IMR-90 (cell line): Measurements from ENCODE around the gene PSMD14. TPM values are rescaled to one million over a fixed set of nuclear protein-coding genes. Genes with fewer than 3 reads are reported as not detected.

ENCODE experiments used
- ATAC-seq: fragments of 200-7000 bp; cut with Tn5 transposase; 2 replicates; pipeline ENCODE4 v1.9.1; 2020; ENCODE audit warnings: low read depth, mild to moderate bottlenecking, moderate library complexity
- BruUV-seq: library from RNA; stranded (reverse); fragments of 400-500 nt; replicated peaks from 2 replicates; lab custom pipeline; 2021; lab: Mats Ljungman, UMichigan
- CTCF ChIA-PET: fragments of 300-600 bp; formaldehyde crosslinking; extraction: SDS; loops from one replicate; lab custom pipeline; 2021; ENCODE audit warnings: antibody characterized with exemption; lab: Yijun Ruan, JAX
- POLR2A ChIA-PET: fragments of 300-600 bp; sonication (Branson Sonifier 250); formaldehyde crosslinking; loops from one replicate; lab custom pipeline; 2022; ENCODE audit warnings: antibody characterized with exemption; ENCODE audit not compliant: unreplicated experiment; lab: Charles Lee
- DNase-seq: peaks from one replicate; pipeline ENCODE4 v3.0.0; 2013
- H2AFZ ChIP-seq: replicated peaks from 2 replicates; pipeline ENCODE3; 2013; ENCODE audit warnings: low read length, mild to moderate bottlenecking; ENCODE audit not compliant: poor library complexity
- H2AK5ac ChIP-seq: 2 replicates; pipeline ENCODE4 v1.6.1; 2013; ENCODE audit warnings: low read depth, low read length, inconsistent platforms
- H2AK9ac ChIP-seq: replicated peaks from 2 replicates; pipeline ENCODE3; 2013; ENCODE audit warnings: mild to moderate bottlenecking, low read depth, low read length, moderate library complexity; ENCODE audit not compliant: poor library complexity
- H2BK120ac ChIP-seq: 2 replicates; pipeline ENCODE4 v1.6.1; 2013; ENCODE audit warnings: low read depth, low read length, inconsistent platforms
- H2BK15ac ChIP-seq: 3 replicates; pipeline ENCODE4 v1.6.1; 2013; ENCODE audit warnings: low read depth, low read length, inconsistent platforms
- H2BK20ac ChIP-seq: 2 replicates; pipeline ENCODE4 v1.6.1; 2013; ENCODE audit warnings: low read depth, mild to moderate bottlenecking, inconsistent platforms, low read length, moderate library complexity
- H2BK5ac ChIP-seq: 2 replicates; pipeline ENCODE4 v1.6.1; 2013; ENCODE audit warnings: mild to moderate bottlenecking, low read depth, low read length, inconsistent platforms; ENCODE audit not compliant: poor library complexity, severe bottlenecking
- H3K14ac ChIP-seq: replicated peaks from 2 replicates; pipeline ENCODE4 v1.6.1; 2013; ENCODE audit warnings: low read depth, low read length, inconsistent platforms
- H3K18ac ChIP-seq: 2 replicates; pipeline ENCODE4 v1.6.1; 2013; ENCODE audit warnings: low read depth, low read length, control low read depth
- H3K23ac ChIP-seq: 2 replicates; pipeline ENCODE4 v1.6.1; 2013; ENCODE audit warnings: low read depth, low read length, inconsistent platforms
- H3K27ac ChIP-seq: 2 replicates; pipeline ENCODE4 v1.5.1; 2013; ENCODE audit warnings: mild to moderate bottlenecking, control low read depth, low read length; ENCODE audit not compliant: insufficient read depth
- H3K27me3 ChIP-seq: 2 replicates; pipeline ENCODE4 v1.6.1; 2013; ENCODE audit warnings: low read length; ENCODE audit not compliant: control insufficient read depth, insufficient read depth
- H3K36me3 ChIP-seq: 2 replicates; pipeline ENCODE4 v1.6.1; 2013; ENCODE audit warnings: low read length, mixed read lengths; ENCODE audit not compliant: control insufficient read depth, insufficient read depth
- H3K4ac ChIP-seq: 2 replicates; pipeline ENCODE4 v1.6.1; 2013; ENCODE audit warnings: low read depth, low read length, inconsistent platforms
- H3K4me1 ChIP-seq: 2 replicates; pipeline ENCODE4 v1.6.1; 2013; ENCODE audit warnings: low read length, mixed read lengths; ENCODE audit not compliant: control insufficient read depth, insufficient read depth
- H3K4me2 ChIP-seq: 2 replicates; pipeline ENCODE4 v1.6.1; 2013; ENCODE audit warnings: low read depth, mild to moderate bottlenecking, control low read depth, low read length, moderate library complexity
- H3K4me3 ChIP-seq: 2 replicates; pipeline ENCODE4 v1.5.1; 2013; ENCODE audit warnings: low read depth, mild to moderate bottlenecking, control low read depth, low read length, moderate library complexity; ENCODE audit not compliant: insufficient read depth
- H3K56ac ChIP-seq: 2 replicates; pipeline ENCODE4 v1.6.1; 2013; ENCODE audit warnings: low read length, inconsistent platforms; ENCODE audit not compliant: insufficient read depth; ENCODE audit errors: extremely low read depth
- H3K79me1 ChIP-seq, 2 experiments: 2 replicates each; pipeline ENCODE4 v1.6.1; 2013; ENCODE audit warnings: low read length in 2 of 2, inconsistent platforms in 1 of 2, low read depth in 1 of 2
- H3K9ac ChIP-seq: 2 replicates; pipeline ENCODE4 v1.6.1; 2013; ENCODE audit warnings: low read depth, low read length, control low read depth
- H3K9me1 ChIP-seq: 2 replicates; pipeline ENCODE4 v1.6.1; 2013; ENCODE audit warnings: low read length, inconsistent platforms; ENCODE audit not compliant: insufficient read depth
- H3K9me3 ChIP-seq: 2 replicates; pipeline ENCODE4 v1.6.1; 2013; ENCODE audit warnings: low read length; ENCODE audit not compliant: control insufficient read depth, insufficient read depth
- H4K20me1 ChIP-seq: 2 replicates; pipeline ENCODE4 v1.6.1; 2013; ENCODE audit warnings: low read length, inconsistent platforms; ENCODE audit not compliant: insufficient read depth
- H4K5ac ChIP-seq: 2 replicates; pipeline ENCODE4 v1.6.1; 2013; ENCODE audit warnings: mild to moderate bottlenecking, low read depth, low read length, control low read depth
- H4K8ac ChIP-seq, 2 experiments: 2 replicates each; pipeline ENCODE4 v1.6.1; 2013; ENCODE audit warnings: low read depth in 2 of 2, low read length in 2 of 2, control low read depth in 1 of 2, inconsistent platforms in 1 of 2
- H4K91ac ChIP-seq: 2 replicates; pipeline ENCODE4 v1.6.1; 2013; ENCODE audit warnings: low read depth, low read length, inconsistent platforms; ENCODE audit not compliant: insufficient read depth
- BHLHE40 ChIP-seq: fragments of 150-350 bp; IDR thresholded peaks from 2 replicates; pipeline ENCODE4 v1.6.1; 2016; ENCODE audit warnings: mild to moderate bottlenecking, low read depth, low read length
- CEBPB ChIP-seq: IDR thresholded peaks from 2 replicates; pipeline ENCODE4 v1.6.1; 2012; ENCODE audit warnings: low read depth, low read length, improper control_type of control experiment
- CHD1 ChIP-seq: IDR thresholded peaks from 2 replicates; pipeline ENCODE4 v1.6.1; 2012; ENCODE audit warnings: low read depth, low read length, improper control_type of control experiment
- FOS ChIP-seq: fragments of 150-350 bp; IDR thresholded peaks from 2 replicates; pipeline ENCODE4 v1.6.1; 2016; ENCODE audit warnings: low read depth, low read length
- MAFK ChIP-seq: IDR thresholded peaks from 2 replicates; pipeline ENCODE4 v1.6.1; 2012; ENCODE audit warnings: low read depth, low read length, improper control_type of control experiment
- MAZ ChIP-seq: IDR thresholded peaks from 2 replicates; pipeline ENCODE4 v1.6.1; 2012; ENCODE audit warnings: low read depth, mild to moderate bottlenecking, low read length, improper control_type of control experiment, moderate library complexity, borderline replicate concordance
- MXI1 ChIP-seq: IDR thresholded peaks from 2 replicates; pipeline ENCODE4 v1.6.1; 2012; ENCODE audit warnings: low read depth, mild to moderate bottlenecking, low read length, moderate library complexity, borderline replicate concordance
- NFE2L2 ChIP-seq: fragments of 150-350 bp; IDR thresholded peaks from 2 replicates; pipeline ENCODE4 v1.6.1; 2016; ENCODE audit warnings: low read depth, mild to moderate bottlenecking, low read length
- POLR2A ChIP-seq: IDR thresholded peaks from 2 replicates; pipeline ENCODE4 v1.6.1; 2012; ENCODE audit warnings: mild to moderate bottlenecking, low read depth, low read length
- RAD21 ChIP-seq: IDR thresholded peaks from 2 replicates; pipeline ENCODE4 v1.6.1; 2012; ENCODE audit warnings: low read length, improper control_type of control experiment
- RCOR1 ChIP-seq: IDR thresholded peaks from 2 replicates; pipeline ENCODE4 v1.6.1; 2012; ENCODE audit warnings: mild to moderate bottlenecking, low read length, improper control_type of control experiment; ENCODE audit not compliant: insufficient replicate concordance
- RFX5 ChIP-seq: IDR thresholded peaks from 2 replicates; pipeline ENCODE4 v1.8.0; 2012; ENCODE audit warnings: low read depth, mild to moderate bottlenecking, low read length, moderate library complexity
- SMC3 ChIP-seq: fragments of 150-350 bp; IDR thresholded peaks from 2 replicates; pipeline ENCODE4 v1.6.1; 2016; ENCODE audit warnings: low read depth, mild to moderate bottlenecking, antibody characterized with exemption, low read length, moderate library complexity
- WGBS, 2 experiments: methylation state at CpG; one replicate each; pipeline versions ENCODE4 v1.1.5 to v1.1.7; 2013; ENCODE audit warnings: missing lambda C conversion rate in 2 of 2; ENCODE audit not compliant: insufficient read length in 1 of 2; ENCODE audit errors: extremely low coverage in 2 of 2; 5-methylcytosine and 5-hydroxymethylcytosine counted together
- dilution Hi-C: fragments of 300-500 bp; cut with HindIII; formaldehyde crosslinking; loops from one replicate; pipeline ENCODE4 v1.14.3; 2018; ENCODE audit warnings: low sequenced_read_pairs; ENCODE audit not compliant: unreplicated experiment
- in situ Hi-C: fragments of 300-500 bp; cut with MboI; formaldehyde crosslinking; loops from 3 replicates; pipeline ENCODE4 v1.14.3; 2019; ENCODE audit warnings: low sequenced_read_pairs, inconsistent platforms, mixed read lengths
- intact Hi-C: fragments of 100-400 bp; cut with micrococcal nuclease; formaldehyde crosslinking; loops from 2 replicates; pipeline ENCODE4 v1.10.0; 2022
- polyA plus RNA-seq, 3 experiments: library from polyadenylated mRNA; depleted of rRNA; stranded (reverse); fragments of >200 nt; gene quantifications; 2 replicates each; pipeline ENCODE4 v1.2.3, GENCODE V29; 2012; ENCODE audit warnings: low replicate concordance in 1 of 3
- total RNA-seq: library from RNA; depleted of rRNA; stranded (reverse); fragments of >200 nt; gene quantifications from 2 replicates; pipeline ENCODE4 v1.2.3, GENCODE V29; 2012
- TF ChIP-seq, protein P1 (sequence below): fragments of 150-350 bp; IDR thresholded peaks from 2 replicates; pipeline ENCODE4 v1.6.1; 2017; ENCODE audit warnings: mild to moderate bottlenecking, antibody characterized with exemption, low read length, low read depth
- TF ChIP-seq, protein P2 (sequence below): conservative IDR thresholded peaks from 2 replicates; pipeline ENCODE4 v1.5.1; 2012; ENCODE audit warnings: mild to moderate bottlenecking, low read depth, low read length, improper control_type of control experiment
- TF ChIP-seq, protein P3 (sequence below): fragments of 150-350 bp; IDR thresholded peaks from 2 replicates; pipeline ENCODE4 v1.6.1; 2016; ENCODE audit warnings: low read depth, mild to moderate bottlenecking, low read length, moderate library complexity, borderline replicate concordance

Gene PSMD14
- total and polyA plus RNA-seq, 2 of the 4 experiments (the other 2 are of a cell fraction): 59.3 to 110 TPM

DNA sequence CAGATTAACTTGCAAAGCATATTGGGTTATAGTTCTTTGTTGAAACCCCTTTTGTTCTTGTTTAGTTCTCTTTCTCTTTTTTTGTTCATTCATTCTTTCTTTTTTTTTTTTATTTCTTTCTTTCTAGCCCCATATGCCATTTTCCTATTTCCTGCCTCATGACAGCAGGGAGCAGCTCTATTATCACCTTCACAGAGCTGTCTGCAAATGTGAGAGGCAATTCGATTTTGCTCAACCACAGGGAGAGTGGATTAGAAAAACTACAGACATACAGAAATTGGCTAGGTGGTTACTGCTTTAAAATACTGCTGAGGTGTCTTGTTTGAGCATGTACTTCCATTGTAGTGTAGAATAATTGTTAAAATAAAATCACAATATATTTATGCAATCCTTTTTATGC lies 63.6 kb downstream of the PSMD14 start:
- H4K5ac ChIP-seq: no peak overlapping the region
- CTCF ChIA-PET: no interaction called here
- H2AFZ ChIP-seq: no peak overlapping the region
- in situ Hi-C loops: no loop called here
- no TSS peak for BruUV-seq
- H3K18ac ChIP-seq: no peak overlapping the region
- no peaks in the 10 kb centered on the region for H3K27me3 ChIP-seq
- no peak overlapping the region for H2BK120ac ChIP-seq
- no peaks in the 10 kb centered on the region; the same call in 1 of the 2 replicates for H3K9me1 ChIP-seq
- H3K56ac ChIP-seq: no peak overlapping the region
- dilution Hi-C loops: no loop called here
- H3K14ac ChIP-seq: no peak overlapping the region
- peaks cover 5 to 23% of the 10 kb centered on the region in 2 experiments; a peak in 3 of 4 replicates for H3K79me1 ChIP-seq
- H3K36me3 ChIP-seq: peaks cover 2% of the 10 kb centered on the region
- POLR2A ChIA-PET: no interaction called here
- no peak overlapping the region for H2AK5ac ChIP-seq
- no peak for TF ChIP-seq MXI1
- no peak for TF ChIP-seq MAFK
- TF ChIP-seq, protein P1, sequence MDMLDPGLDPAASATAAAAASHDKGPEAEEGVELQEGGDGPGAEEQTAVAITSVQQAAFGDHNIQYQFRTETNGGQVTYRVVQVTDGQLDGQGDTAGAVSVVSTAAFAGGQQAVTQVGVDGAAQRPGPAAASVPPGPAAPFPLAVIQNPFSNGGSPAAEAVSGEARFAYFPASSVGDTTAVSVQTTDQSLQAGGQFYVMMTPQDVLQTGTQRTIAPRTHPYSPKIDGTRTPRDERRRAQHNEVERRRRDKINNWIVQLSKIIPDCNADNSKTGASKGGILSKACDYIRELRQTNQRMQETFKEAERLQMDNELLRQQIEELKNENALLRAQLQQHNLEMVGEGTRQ: no peak
- TF ChIP-seq, protein P2, sequence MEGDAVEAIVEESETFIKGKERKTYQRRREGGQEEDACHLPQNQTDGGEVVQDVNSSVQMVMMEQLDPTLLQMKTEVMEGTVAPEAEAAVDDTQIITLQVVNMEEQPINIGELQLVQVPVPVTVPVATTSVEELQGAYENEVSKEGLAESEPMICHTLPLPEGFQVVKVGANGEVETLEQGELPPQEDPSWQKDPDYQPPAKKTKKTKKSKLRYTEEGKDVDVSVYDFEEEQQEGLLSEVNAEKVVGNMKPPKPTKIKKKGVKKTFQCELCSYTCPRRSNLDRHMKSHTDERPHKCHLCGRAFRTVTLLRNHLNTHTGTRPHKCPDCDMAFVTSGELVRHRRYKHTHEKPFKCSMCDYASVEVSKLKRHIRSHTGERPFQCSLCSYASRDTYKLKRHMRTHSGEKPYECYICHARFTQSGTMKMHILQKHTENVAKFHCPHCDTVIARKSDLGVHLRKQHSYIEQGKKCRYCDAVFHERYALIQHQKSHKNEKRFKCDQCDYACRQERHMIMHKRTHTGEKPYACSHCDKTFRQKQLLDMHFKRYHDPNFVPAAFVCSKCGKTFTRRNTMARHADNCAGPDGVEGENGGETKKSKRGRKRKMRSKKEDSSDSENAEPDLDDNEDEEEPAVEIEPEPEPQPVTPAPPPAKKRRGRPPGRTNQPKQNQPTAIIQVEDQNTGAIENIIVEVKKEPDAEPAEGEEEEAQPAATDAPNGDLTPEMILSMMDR: no peak
- no peak for TF ChIP-seq CHD1
- TF ChIP-seq SMC3: no peak
- TF ChIP-seq RCOR1: no peak
- TF ChIP-seq RFX5: no peak
- no peak for TF ChIP-seq CEBPB
- TF ChIP-seq NFE2L2: no peak
- no peak for TF ChIP-seq RAD21
- TF ChIP-seq BHLHE40: no peak
- no peak for TF ChIP-seq FOS
- TF ChIP-seq MAZ: no peak
- TF ChIP-seq, protein P3, sequence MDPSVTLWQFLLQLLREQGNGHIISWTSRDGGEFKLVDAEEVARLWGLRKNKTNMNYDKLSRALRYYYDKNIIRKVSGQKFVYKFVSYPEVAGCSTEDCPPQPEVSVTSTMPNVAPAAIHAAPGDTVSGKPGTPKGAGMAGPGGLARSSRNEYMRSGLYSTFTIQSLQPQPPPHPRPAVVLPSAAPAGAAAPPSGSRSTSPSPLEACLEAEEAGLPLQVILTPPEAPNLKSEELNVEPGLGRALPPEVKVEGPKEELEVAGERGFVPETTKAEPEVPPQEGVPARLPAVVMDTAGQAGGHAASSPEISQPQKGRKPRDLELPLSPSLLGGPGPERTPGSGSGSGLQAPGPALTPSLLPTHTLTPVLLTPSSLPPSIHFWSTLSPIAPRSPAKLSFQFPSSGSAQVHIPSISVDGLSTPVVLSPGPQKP: no peak
- no peak for TF ChIP-seq POLR2A
- no peak overlapping the region for H4K8ac ChIP-seq
- WGBS, 2 experiments: no CpG with 5 or more reads among the region's 1 CpG
- H2BK15ac ChIP-seq: no peak overlapping the region
- DNase-seq: no peak
- no peak overlapping the region for H2BK20ac ChIP-seq
- no peak for ATAC-seq
- no peak overlapping the region for H2AK9ac ChIP-seq
- H3K27ac ChIP-seq: no peak overlapping the region
- no peak overlapping the region for H3K4me2 ChIP-seq
- no peak overlapping the region for H4K91ac ChIP-seq
- no peak overlapping the region for H3K23ac ChIP-seq
- no peak overlapping the region for H3K4me3 ChIP-seq
- no peak overlapping the region for H3K4ac ChIP-seq
- H3K4me1 ChIP-seq: no peaks in the 10 kb centered on the region
- H4K20me1 ChIP-seq: no peaks in the 10 kb centered on the region; the same call in 1 of the 2 replicates
- no peak overlapping the region for H3K9ac ChIP-seq
- no peaks in the 10 kb centered on the region for H3K9me3 ChIP-seq
- intact Hi-C loops: no loop called here
- H2BK5ac ChIP-seq: no peak overlapping the region
